ENCODE data around the gene FHOD3. TPM values are rescaled to one million over a fixed set of nuclear protein-coding genes. Genes with fewer than 3 reads are reported as not detected.
"Not testable (repeated sequence)": the region's sequence is repeated elsewhere in the genome, so short reads cannot be mapped to it uniquely, and the experiment has no call there.

FHOD3 gene
- total RNA-seq, 1 donor from 2014 or later = 5.4 TPM

DNA sequence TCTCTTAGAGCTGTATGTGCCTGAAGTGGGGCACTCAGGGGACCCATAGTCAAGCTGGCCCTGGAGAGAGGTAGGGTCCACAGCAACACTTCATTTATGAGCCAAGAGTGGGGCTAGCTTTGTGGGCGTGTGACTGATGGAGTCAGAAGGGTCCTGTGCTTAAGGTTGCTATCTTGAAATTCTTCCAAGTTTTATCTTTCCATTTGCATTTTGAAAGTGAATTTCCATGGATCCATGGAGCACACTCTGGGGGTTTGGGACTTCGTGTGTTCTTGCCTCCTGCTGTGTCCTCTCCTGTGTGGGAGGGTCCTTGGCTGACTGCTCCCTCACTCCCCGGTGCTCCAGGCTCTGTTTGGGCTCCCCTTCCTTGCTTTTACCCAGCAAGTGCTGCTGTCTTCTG lies 50.8 kb downstream of the FHOD3 start:
- no peak for DNase-seq (ENCODE audit: low spot score)

DNA sequence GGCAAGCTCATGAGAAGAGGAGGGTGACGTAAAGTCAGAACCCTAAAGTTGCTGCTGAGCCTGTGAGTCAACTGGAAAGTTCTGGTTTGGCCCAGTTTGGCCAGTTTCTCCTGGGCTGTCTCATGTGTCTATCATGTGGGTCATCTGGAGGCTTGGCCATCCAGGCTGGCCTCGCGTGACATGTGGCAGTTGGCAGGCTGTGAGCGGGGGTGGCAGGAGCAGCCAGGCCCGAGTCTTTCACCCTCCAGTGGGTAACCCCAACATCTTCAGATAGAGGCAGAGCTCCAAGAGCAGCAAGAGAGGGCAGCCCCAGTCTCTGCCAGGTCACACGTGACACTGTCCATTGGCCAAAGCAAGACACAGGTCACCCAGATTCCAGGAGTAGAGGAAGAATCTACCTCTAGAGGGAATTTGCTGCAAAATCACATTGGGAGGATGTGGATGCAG lies 51.5 kb downstream of the FHOD3 start:
- DNase-seq (ENCODE audit: low spot score) = no peak

DNA sequence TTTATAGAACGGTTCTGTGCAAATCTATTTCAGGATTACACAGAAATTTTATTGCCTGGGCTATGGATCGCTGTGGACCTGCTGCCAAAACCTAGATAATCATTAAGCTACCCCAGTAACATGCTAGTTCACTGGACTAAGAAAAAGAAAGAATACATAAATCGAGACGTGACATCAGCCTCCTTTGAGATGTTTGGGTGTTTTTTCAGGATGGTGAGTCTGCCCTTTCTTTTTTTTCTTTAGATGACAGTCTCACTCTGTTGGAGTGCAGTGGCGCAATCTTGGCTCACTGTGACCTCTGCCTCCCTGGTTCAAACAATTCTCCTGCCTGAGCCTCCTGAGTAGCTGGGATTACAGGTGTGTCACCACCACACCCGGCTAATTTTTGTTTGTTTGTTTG lies 52.0 kb downstream of the FHOD3 start:
- DNase-seq (ENCODE audit: low spot score) = no peak

- DNase-seq (ENCODE audit: low spot score) = no peak
Observed at GRCh38 chr18:36350251-36350651, 52.7 kb downstream of the FHOD3 start.

- no peak for DNase-seq (ENCODE audit: low spot score)
Observed at GRCh38 chr18:36350839-36351469, 53.4 kb downstream of the FHOD3 start.

DNA sequence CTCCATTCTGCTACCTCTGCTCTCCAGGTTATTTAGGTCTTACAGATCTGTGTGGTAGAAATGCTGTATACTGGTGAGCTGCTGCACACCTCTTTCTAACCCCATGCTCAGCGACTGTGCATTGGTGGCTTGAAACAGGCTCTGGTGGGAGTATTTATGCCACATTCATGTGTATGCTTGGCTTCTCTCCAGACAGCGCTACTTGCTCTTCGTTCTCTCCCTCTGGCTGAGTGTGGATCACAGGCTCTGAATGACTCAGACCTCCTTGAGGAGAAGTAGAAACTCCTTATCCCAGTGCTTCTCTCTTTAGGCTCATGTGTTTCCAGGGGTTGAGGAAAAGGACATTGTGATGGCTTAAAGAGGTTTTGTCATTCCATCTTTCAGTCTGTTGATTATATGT lies 54.9 kb downstream of the FHOD3 start:
- no peak for DNase-seq (ENCODE audit: low spot score)

DNA sequence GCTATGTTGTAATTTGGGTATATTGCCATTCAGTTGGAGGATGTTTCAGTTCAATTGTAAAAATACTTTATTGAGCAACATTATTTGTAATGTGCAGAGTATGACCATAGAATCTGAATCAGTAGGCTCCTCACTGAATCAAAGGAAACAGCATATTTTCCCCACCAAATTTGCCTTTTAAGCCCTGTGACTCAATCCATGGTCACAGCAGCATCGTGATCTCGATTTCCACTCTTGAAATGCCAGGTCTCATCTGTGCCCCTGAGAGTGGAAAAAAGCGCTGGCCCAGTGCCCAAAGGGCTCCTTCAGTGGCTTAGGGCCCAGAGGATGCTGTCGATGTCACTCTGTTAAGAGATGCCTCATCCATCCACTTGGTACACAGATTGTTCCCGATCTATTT lies 57.5 kb downstream of the FHOD3 start:
- no peak for DNase-seq (ENCODE audit: low spot score)

DNA sequence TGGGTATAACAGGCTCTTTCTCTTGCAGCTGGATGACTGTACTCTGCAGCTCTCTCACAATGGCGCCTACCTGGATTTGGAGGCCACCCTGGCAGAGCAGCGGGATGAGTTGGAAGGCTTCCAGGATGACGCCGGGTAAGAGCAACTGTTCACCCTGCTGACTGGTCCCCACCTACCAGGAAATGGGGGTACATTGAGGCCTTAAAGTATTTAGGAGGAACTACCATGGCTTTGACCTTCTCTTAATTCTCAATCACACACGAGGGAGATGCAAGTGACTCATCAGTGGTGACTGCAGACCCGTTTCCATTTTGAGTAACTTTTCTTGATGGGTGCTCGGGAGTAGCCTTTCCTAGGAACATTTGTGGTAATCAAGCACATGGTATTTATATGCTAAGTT lies 58.0 kb downstream of the FHOD3 start:
- DNase-seq (ENCODE audit: low spot score) = no peak

GRCh38 chr18:36356741-36357140 lies 59.2 kb downstream of the FHOD3 start:
- not testable (repeated sequence) for DNase-seq (ENCODE audit: low spot score)

DNA sequence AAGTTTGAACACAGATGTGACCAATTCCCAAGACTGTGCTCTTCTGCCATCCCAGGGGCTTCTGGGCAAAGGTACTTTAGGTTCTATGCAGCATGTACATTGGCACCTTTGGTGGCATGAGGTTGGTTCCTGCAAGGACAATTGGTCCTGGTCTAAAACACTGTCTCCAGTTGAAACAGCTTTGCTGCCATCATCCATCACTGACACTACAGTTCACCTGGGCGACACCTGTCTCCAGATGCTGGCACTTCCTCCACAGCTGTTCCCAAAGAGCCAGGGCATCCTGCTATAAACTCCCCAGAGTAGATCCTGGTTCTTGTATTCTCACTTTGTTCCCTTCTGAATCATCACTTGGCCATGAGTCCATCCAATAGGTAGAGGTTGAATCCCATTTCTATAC lies 60.6 kb downstream of the FHOD3 start:
- no peak for DNase-seq (ENCODE audit: low spot score)

GRCh38 chr18:36360256-36360909 lies 62.9 kb downstream of the FHOD3 start:
- no peak for DNase-seq (ENCODE audit: low spot score)

GRCh38 chr18:36364911-36365624 lies 67.6 kb downstream of the FHOD3 start:
- no peak for DNase-seq (ENCODE audit: low spot score)

DNA sequence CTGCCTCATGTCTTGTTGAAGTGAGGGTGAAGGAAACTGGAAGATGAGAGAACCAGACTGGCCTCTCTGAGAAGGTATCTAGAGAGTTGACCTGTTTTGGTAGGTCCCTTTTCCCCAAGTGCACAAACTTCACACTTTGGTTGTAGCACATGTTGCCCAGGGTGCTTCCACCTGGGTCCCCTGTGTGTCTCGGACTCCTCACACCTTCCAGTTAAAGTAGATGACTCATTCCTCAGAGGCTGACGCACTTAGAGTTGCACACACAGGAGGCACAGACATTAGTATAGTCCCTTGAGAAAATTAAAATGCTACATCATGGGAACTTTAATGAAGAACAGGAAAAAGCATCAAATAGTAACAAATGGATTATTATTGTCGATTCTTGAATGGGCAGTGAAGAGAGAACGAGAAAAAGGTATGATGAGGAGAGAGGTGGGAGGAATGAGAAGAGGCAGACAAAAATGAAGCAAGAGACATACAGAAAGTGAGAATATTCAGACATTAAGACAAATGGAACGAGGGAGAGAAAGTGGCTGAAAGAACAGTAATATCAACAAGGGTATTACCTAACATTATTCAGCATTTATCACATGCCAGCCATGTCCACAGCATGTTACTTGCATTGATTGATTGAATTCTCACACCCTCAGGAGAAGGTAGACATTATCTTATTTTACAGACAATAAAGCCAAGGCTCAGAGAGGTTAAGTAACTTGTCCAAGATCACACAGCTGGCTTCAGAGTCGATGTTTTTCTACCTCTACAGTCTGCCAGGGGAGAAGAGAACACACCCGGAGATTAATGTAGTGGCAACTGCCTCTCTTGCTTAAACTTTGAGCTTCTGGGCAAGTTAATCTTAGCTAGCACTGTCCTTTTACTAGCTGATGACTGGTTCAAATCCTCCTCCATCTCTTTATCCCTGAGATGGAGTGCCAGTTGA lies 68.6 kb downstream of the FHOD3 start:
- no peak for DNase-seq (ENCODE audit: low spot score)

DNA sequence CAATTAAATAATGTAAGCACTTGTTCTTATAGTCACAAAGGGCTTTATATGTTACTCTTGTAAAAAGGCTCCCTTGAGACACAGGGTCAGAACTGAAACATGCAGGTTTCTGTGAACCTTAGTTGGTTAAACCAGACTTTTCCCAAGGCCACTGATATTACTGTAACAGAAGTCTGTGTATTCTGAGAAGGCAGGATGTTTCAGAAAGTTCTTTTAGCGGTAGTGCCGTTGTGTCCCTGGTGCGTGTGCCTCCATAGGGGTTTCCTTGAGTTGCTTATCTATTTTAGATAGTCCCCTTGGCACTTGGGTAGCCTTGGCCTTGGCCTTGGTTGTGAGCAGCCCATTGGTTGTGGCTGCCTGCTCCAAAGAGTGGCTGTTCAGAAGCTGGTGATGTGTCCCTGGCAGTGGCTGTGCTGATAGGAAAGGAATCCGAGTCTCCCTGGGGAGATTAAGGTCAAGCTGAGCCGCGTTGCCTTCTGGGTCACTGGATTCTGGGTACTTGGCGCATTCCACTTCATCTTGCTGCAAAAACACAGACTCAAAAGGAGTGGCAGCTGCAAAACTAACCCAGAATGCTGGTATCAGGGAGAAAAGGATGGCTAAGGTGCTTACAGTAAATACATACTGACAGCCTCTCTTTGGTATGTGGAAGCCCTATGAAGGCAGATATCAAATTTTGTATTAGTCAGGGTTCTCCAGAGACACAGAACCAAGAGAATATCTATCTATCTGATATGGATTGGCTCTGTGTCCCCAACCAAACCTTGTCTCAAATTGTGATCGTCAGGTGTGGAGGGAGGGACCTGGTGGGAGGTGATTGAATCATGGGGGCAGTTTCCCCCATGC lies 69.7 kb downstream of the FHOD3 start:
- no peak for DNase-seq (ENCODE audit: low spot score)

GRCh38 chr18:36368889-36369288 lies 71.4 kb downstream of the FHOD3 start:
- no peak for DNase-seq (ENCODE audit: low spot score)

DNA sequence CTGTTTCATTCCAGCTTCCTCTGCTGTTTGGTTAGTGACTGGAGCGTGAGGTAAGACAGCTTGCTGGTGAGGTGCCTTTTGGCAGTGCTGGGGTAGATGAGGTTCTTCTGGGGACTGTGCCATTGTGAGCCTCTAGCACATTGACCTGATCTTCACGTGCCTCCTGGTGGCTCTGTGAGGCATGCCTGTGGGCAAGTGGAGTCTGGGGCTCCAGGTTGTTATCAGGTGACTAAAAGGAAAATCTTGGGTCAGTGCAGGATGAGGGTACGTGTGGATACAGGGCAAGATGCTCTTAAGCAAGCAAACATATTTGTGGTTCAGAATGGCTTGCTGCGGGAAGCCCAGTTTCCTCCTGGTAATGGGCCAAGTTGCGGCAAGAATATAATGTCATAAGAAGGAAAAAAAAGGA lies 75.4 kb downstream of the FHOD3 start:
- no peak for DNase-seq (ENCODE audit: low spot score)

GRCh38 chr18:36374262-36374661 lies 76.7 kb downstream of the FHOD3 start:
- DNase-seq (ENCODE audit: low spot score) = no peak

GRCh38 chr18:36375118-36375517 lies 77.6 kb downstream of the FHOD3 start:
- no peak for DNase-seq (ENCODE audit: low spot score)

DNA sequence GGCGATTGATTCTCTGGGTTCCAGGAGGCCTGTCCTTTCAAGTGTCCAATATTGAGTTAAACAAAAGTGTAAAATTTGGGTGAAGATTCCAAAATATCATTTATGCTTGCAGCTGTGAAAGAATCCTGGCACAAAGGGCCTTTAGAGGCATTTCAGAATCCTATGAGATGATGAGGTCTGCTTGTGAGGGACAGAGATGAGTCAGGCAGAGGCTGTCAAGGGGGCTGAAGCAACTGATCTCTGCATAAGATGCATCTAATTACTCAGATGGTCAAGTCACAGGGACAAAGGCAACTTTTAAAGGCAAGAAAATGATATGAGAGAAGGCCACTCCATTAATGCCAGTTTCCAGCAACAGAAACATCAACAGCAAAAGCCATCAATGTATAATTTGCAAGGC lies 78.8 kb downstream of the FHOD3 start:
- no peak for DNase-seq (ENCODE audit: low spot score)

GRCh38 chr18:36377626-36378025 lies 80.1 kb downstream of the FHOD3 start:
- no peak for DNase-seq (ENCODE audit: low spot score)

GRCh38 chr18:36378205-36378604 lies 80.7 kb downstream of the FHOD3 start:
- no peak for DNase-seq (ENCODE audit: low spot score)

All from mesenteric fat pad (tissue), 1 donor.